Testis (tissue), 2 donors: Measurements from ENCODE around the gene CCDC40.

Experiments used
- CTCF ChIP-seq, 3 experiments: fragments of 450-650 bp in 2 of 3; fragments of 200-600 bp in 1 of 3; sonication (generic) in 1 of 3; IDR thresholded peaks; one replicate each; pipeline ENCODE4 v1.5.1; 2016 to 2019; ENCODE audit warnings: antibody characterized with exemption in 3 of 3, mild to moderate bottlenecking in 2 of 3, moderate library complexity in 1 of 3
- POLR2A ChIP-seq: fragments of 450-650 bp; IDR thresholded peaks from one replicate; pipeline ENCODE4 v1.6.1; 2017; ENCODE audit warnings: antibody characterized with exemption, mild to moderate bottlenecking, moderate library complexity

- no peak for TF ChIP-seq POLR2A
- no peak for TF ChIP-seq CTCF (IDR thresholded peaks at IDR 0.05)
These were observed 40.2 kb upstream of the CCDC40 start for GRCh38 chr17:79996291-79996690.
